ENCODE results near the gene ZNFX1. TPM values are rescaled to one million over a fixed set of nuclear protein-coding genes. Genes with fewer than 3 reads are reported as not detected.

The ZNFX1 gene
- total and polyA plus RNA-seq, 9 of the 15 experiments (the other 6 are each of a cell fraction or from before 2014, with no cell fraction given): 3.8 to 13.8 (median 10.3) TPM

- no TSS peak for BruUV-seq (replicated peaks)
- POLR2A ChIA-PET: interaction anchor here (0.6 to 4.3 kb wide), 8 partner anchors 11 to 865 kb away, joined by 3 to 68 read pairs (median 4); partner anchors contain the start of gene ZNFX1
- Histone ChIP-seq H3K9ac (ENCODE audit: insufficient read depth in 1 of 2, low read depth in 2 of 2, low read length in 2 of 2) (no peak overlapping the region), H2AFZ (ENCODE audit: low read depth, low read length) (no peak overlapping the region), H3K4me2 (ENCODE audit: insufficient read depth, low read length) (no peak overlapping the region), H3K27me3 (ENCODE audit: control insufficient read depth in 2 of 2, insufficient read depth in 2 of 2, low read length in 2 of 2) (no peaks in the 10 kb centered on the region), H3K27ac (ENCODE audit: extremely low read depth, low read depth, low read length) (peak overlapping the region; percentile 50; the same call in 1 of the 3 replicates), H3K4me3 (no peak overlapping the region), H4K20me1 (replicated peaks; ENCODE audit: control insufficient read depth, insufficient read depth, low read length) (peaks cover 39% of the 10 kb centered on the region), H3K36me3 (ENCODE audit: control insufficient read depth, insufficient read depth, low read length) (peaks cover 50% of the 10 kb centered on the region), H3K9me1 (ENCODE audit: control insufficient read depth, insufficient read depth, low read length) (peaks cover 6% of the 10 kb centered on the region), H3K4me1 (replicated peaks in 1 of 2; ENCODE audit: control insufficient read depth in 2 of 2, insufficient read depth in 2 of 2, low read length in 2 of 2) (peaks cover 3 to 18% of the 10 kb centered on the region in 2 experiments; a peak in 2 of 5 replicates), H3K9me3 (replicated peaks; ENCODE audit: control insufficient read depth, insufficient read depth, low read depth, low read length) (no peaks in the 10 kb centered on the region; the same call in 1 of the 2 replicates), H3K79me2 (ENCODE audit: control insufficient read depth, insufficient read depth, low read length) (peaks cover 28% of the 10 kb centered on the region)
- FAIRE-seq (no peak), DNase-seq (ENCODE audit: extremely low read depth in 1 of 4, low spot score in 3 of 4) (no peak), ATAC-seq (no peak)
- intact Hi-C loops (cut with micrococcal nuclease) (no loop called here), in situ Hi-C loops (cut with MboI) (no loop called here)
- CTCF ChIA-PET (ENCODE audit: low intra/inter-chr PET ratio): interaction anchor here (0.6 kb wide), 1 partner anchor 587 kb away, joined by 3 read pairs; no protein-coding TSS in a partner anchor
- 13% methylated on average over 1 of the region's 1 CpG for WGBS (ENCODE audit: insufficient coverage, low coverage, missing lambda C conversion rate)
- TF ChIP-seq CBX3 (IDR thresholded peaks at IDR 0.05; ENCODE audit: borderline replicate concordance in 1 of 2, low read length in 2 of 2): no peak
- TF ChIP-seq HDAC8 (tag; IDR thresholded peaks at IDR 0.05): no peak
- no peak for TF ChIP-seq ZFP1 (CRISPR knock-in tag; IDR thresholded peaks at IDR 0.05)
- TF ChIP-seq RERE (CRISPR knock-in tag; IDR thresholded peaks at IDR 0.05; ENCODE audit: borderline replicate concordance): no peak
- no peak for TF ChIP-seq CBX2 (IDR thresholded peaks at IDR 0.05; ENCODE audit: insufficient read depth, low read length, poor library complexity, severe bottlenecking)
- no peak for TF ChIP-seq RBFOX2 (IDR thresholded peaks at IDR 0.05; ENCODE audit: low read depth, low read length)
- no peak for TF ChIP-seq ZNF121 (CRISPR knock-in tag; conservative IDR thresholded peaks at IDR 0.05)
- no peak for TF ChIP-seq ARNT (IDR thresholded peaks at IDR 0.05)
- no peak for TF ChIP-seq SUPT5H (IDR thresholded peaks at IDR 0.05)
- TF ChIP-seq BDP1 (IDR thresholded peaks at IDR 0.05; ENCODE audit: insufficient read depth, insufficient read length): no peak
- TF ChIP-seq BACH1 (tag; IDR thresholded peaks at IDR 0.05): no peak
These were observed 13.3 kb upstream of the ZNFX1 start for GRCh38 chr20:49291200-49291599.
